GM12865 (cell line): ENCODE measurements around the gene VCAN.

ENCODE experiments used
- DNase-seq: peaks from one replicate; pipeline ENCODE4 v3.0.0; 2010; ENCODE audit warnings: low read depth
- H3K4me3 ChIP-seq: 2 replicates; pipeline ENCODE4 v1.5.1; 2011; ENCODE audit warnings: mild to moderate bottlenecking, low read depth, low read length, control low read depth
- TF ChIP-seq, protein P1 (sequence below): IDR thresholded peaks from 2 replicates; pipeline ENCODE4 v1.5.1; 2011; ENCODE audit warnings: low read length, control low read depth, low read depth, inconsistent platforms; ENCODE audit not compliant: insufficient read depth; ENCODE audit errors: missing control alignments

The VCAN gene

DNA sequence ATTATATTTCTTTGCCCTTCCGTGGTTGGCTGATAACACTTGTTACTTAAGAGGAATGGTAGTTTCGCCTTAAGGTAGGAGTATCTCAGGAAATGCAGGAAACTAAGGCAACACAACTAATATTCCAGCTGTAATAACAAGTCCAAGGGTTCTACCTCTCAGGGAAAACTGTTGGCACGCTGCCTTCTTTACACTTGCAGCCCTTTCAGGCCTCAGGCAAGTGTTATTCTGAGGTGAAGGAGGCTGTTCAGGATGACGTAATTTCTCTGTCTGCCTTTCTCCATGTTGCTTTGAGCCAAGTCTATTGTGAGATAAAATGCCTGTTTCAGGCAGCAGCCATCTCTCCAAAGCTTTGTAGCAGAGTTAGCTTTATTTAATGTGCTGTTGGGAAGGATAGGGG is 38.0 kb downstream of the VCAN start:
- TF ChIP-seq, protein P1, sequence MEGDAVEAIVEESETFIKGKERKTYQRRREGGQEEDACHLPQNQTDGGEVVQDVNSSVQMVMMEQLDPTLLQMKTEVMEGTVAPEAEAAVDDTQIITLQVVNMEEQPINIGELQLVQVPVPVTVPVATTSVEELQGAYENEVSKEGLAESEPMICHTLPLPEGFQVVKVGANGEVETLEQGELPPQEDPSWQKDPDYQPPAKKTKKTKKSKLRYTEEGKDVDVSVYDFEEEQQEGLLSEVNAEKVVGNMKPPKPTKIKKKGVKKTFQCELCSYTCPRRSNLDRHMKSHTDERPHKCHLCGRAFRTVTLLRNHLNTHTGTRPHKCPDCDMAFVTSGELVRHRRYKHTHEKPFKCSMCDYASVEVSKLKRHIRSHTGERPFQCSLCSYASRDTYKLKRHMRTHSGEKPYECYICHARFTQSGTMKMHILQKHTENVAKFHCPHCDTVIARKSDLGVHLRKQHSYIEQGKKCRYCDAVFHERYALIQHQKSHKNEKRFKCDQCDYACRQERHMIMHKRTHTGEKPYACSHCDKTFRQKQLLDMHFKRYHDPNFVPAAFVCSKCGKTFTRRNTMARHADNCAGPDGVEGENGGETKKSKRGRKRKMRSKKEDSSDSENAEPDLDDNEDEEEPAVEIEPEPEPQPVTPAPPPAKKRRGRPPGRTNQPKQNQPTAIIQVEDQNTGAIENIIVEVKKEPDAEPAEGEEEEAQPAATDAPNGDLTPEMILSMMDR = no peak
- no peak for DNase-seq
- no peak overlapping the region for H3K4me3 ChIP-seq

- TF ChIP-seq, protein P1 = no peak
- no peak overlapping the region for H3K4me3 ChIP-seq
- peak; percentile 9 for DNase-seq
These were observed 38.7 kb downstream of the VCAN start for GRCh38 chr5:83510260-83510659.

DNA sequence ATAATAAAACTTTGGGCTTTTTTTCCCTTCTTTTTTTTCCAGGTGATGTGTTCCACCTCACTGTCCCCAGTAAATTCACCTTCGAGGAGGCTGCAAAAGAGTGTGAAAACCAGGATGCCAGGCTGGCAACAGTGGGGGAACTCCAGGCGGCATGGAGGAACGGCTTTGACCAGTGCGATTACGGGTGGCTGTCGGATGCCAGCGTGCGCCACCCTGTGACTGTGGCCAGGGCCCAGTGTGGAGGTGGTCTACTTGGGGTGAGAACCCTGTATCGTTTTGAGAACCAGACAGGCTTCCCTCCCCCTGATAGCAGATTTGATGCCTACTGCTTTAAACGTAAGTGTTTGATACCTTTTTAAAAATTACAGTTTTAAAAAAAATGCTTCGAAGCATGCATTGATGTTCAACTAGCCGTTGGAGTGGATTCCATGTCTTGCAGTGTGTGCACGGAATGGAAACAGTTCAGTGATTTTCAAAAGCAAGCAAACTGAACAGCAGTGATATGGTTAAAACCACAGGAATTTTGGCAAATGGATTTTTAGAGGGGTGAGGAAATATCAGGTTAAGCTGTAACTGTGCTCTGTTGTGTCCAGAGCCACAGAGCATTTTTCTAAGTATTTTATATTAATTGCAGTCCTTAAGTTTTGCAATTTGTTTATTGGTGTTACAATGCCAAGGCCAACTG is 40.7 kb downstream of the VCAN start:
- TF ChIP-seq, protein P1 = no peak
- DNase-seq = no peak
- H3K4me3 ChIP-seq = no peak overlapping the region

DNA sequence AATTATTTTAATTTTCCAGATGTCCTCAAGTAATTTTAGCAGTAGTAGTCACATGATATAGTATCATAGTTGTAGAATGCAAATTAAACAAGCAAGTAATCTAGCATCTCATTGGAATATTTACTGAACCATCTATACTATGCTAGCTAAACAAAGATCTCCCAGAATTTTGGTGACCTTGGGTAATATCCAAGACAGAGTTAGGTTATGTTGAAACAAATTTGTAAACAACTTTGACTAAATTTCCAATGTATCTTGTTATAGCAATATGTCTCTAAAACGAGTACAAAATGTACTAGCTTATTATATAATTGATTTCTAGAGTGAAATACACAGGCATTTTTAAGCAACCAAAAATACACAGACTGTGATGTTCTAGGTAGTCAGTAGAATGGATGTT is 41.5 kb downstream of the VCAN start:
- TF ChIP-seq, protein P1 = no peak
- H3K4me3 ChIP-seq = no peak overlapping the region
- DNase-seq = no peak

GRCh38 chr5:83513491-83513890 is 41.9 kb downstream of the VCAN start:
- no peak overlapping the region for H3K4me3 ChIP-seq
- TF ChIP-seq, protein P1 = no peak

GRCh38 chr5:83516377-83516776 is 44.8 kb downstream of the VCAN start:
- TF ChIP-seq, protein P1 = no peak
- no peak for DNase-seq
- H3K4me3 ChIP-seq = no peak overlapping the region

More at GRCh38 chr5:83513491-83513890, 41.9 kb downstream of the VCAN start:
- no peak for DNase-seq
